ENCODE results near the gene AHDC1. TPM values are rescaled to one million over a fixed set of nuclear protein-coding genes. Genes with fewer than 3 reads are reported as not detected.
"Not testable (repeated sequence)": the region's sequence is repeated elsewhere in the genome, so short reads cannot be mapped to it uniquely, and the experiment has no call there.

Gene AHDC1
- polyA plus RNA-seq, 1 donor from 2014 or later: 5.3 TPM

DNA sequence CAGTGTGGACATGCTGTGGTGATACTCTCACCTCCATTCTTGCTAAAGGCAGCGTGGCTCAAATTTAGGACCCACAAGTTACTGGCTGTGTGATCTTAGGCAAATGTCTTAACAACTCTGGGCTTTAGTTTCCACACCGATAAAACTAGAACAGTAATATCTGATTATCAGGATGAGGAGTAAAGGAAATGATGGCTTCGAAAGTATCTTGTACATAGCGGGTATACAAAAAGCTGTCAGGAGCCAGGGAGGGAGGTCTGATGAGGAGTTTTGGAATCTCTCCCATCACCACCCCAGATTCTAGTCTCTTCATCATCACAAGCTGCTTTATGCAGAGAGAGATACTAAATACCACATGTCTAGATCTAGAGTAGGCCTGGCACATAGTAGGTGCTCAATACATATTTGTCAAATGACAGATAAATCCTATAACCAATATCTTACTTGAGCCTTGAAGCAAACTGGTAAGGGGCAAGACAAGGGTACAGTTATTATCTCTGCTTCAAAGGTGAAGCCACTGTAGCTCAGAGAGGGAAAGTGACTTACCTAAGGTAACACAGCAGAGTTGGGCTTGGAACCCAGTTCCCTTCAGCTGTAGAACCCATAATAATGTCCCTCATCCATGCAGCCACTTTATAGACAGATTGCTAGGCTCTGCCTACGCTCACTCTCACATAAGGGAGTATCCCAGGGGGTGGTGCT, 40.6 kb upstream of the AHDC1 start:
- H3F3A ChIP-seq (ENCODE audit: insufficient read depth, low read length, poor library complexity, severe bottlenecking): no peaks in the 10 kb centered on the region
- no peak overlapping the region for H3K9ac ChIP-seq (ENCODE audit: low read length)
- no peak overlapping the region for H2AFZ ChIP-seq (ENCODE audit: low read depth, low read length)
- no peaks in the 10 kb centered on the region for H4K20me1 ChIP-seq (ENCODE audit: insufficient read depth)
- H3K79me2 ChIP-seq (replicated peaks; ENCODE audit: insufficient read depth, low read length): no peaks in the 10 kb centered on the region
- H3K27ac ChIP-seq (ENCODE audit: low read length): no peak overlapping the region
- H3K4me2 ChIP-seq (ENCODE audit: low read length): no peak overlapping the region
- no peaks in the 10 kb centered on the region for H3K9me2 ChIP-seq (ENCODE audit: insufficient read depth, low read length)
- H3K9me3 ChIP-seq (ENCODE audit: low read length): no peaks in the 10 kb centered on the region
- H3K36me3 ChIP-seq (ENCODE audit: insufficient read depth, low read length): no peaks in the 10 kb centered on the region
- H3K4me3 ChIP-seq (ENCODE audit: low read length): no peak overlapping the region
- TF ChIP-seq, protein P1, sequence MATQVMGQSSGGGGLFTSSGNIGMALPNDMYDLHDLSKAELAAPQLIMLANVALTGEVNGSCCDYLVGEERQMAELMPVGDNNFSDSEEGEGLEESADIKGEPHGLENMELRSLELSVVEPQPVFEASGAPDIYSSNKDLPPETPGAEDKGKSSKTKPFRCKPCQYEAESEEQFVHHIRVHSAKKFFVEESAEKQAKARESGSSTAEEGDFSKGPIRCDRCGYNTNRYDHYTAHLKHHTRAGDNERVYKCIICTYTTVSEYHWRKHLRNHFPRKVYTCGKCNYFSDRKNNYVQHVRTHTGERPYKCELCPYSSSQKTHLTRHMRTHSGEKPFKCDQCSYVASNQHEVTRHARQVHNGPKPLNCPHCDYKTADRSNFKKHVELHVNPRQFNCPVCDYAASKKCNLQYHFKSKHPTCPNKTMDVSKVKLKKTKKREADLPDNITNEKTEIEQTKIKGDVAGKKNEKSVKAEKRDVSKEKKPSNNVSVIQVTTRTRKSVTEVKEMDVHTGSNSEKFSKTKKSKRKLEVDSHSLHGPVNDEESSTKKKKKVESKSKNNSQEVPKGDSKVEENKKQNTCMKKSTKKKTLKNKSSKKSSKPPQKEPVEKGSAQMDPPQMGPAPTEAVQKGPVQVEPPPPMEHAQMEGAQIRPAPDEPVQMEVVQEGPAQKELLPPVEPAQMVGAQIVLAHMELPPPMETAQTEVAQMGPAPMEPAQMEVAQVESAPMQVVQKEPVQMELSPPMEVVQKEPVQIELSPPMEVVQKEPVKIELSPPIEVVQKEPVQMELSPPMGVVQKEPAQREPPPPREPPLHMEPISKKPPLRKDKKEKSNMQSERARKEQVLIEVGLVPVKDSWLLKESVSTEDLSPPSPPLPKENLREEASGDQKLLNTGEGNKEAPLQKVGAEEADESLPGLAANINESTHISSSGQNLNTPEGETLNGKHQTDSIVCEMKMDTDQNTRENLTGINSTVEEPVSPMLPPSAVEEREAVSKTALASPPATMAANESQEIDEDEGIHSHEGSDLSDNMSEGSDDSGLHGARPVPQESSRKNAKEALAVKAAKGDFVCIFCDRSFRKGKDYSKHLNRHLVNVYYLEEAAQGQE (IDR thresholded peaks at IDR 0.05; ENCODE audit: borderline replicate concordance): no peak
- TF ChIP-seq RAD21 (conservative IDR thresholded peaks at IDR 0.05) (no peak), TAF1 (IDR thresholded peaks at IDR 0.05; ENCODE audit: low read depth) (no peak), EP300 (conservative IDR thresholded peaks at IDR 0.05; ENCODE audit: poor library complexity, severe bottlenecking) (no peak), POLR2AphosphoS5 (IDR thresholded peaks at IDR 0.05) (no peak), EZH2 (IDR thresholded peaks at IDR 0.05; ENCODE audit: borderline replicate concordance, insufficient read depth, low read length, poor library complexity, severe bottlenecking) (no peak), SMC3 (conservative IDR thresholded peaks at IDR 0.05; ENCODE audit: poor library complexity) (no peak), MXI1 (conservative IDR thresholded peaks at IDR 0.05; ENCODE audit: poor library complexity, severe bottlenecking) (no peak)
- TF ChIP-seq, protein P2, sequence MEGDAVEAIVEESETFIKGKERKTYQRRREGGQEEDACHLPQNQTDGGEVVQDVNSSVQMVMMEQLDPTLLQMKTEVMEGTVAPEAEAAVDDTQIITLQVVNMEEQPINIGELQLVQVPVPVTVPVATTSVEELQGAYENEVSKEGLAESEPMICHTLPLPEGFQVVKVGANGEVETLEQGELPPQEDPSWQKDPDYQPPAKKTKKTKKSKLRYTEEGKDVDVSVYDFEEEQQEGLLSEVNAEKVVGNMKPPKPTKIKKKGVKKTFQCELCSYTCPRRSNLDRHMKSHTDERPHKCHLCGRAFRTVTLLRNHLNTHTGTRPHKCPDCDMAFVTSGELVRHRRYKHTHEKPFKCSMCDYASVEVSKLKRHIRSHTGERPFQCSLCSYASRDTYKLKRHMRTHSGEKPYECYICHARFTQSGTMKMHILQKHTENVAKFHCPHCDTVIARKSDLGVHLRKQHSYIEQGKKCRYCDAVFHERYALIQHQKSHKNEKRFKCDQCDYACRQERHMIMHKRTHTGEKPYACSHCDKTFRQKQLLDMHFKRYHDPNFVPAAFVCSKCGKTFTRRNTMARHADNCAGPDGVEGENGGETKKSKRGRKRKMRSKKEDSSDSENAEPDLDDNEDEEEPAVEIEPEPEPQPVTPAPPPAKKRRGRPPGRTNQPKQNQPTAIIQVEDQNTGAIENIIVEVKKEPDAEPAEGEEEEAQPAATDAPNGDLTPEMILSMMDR (IDR thresholded peaks at IDR 0.05; ENCODE audit: poor library complexity, severe bottlenecking): no peak
- no peaks in the 10 kb centered on the region for H3K27me3 ChIP-seq (ENCODE audit: insufficient read depth, low read depth, low read length)

DNA sequence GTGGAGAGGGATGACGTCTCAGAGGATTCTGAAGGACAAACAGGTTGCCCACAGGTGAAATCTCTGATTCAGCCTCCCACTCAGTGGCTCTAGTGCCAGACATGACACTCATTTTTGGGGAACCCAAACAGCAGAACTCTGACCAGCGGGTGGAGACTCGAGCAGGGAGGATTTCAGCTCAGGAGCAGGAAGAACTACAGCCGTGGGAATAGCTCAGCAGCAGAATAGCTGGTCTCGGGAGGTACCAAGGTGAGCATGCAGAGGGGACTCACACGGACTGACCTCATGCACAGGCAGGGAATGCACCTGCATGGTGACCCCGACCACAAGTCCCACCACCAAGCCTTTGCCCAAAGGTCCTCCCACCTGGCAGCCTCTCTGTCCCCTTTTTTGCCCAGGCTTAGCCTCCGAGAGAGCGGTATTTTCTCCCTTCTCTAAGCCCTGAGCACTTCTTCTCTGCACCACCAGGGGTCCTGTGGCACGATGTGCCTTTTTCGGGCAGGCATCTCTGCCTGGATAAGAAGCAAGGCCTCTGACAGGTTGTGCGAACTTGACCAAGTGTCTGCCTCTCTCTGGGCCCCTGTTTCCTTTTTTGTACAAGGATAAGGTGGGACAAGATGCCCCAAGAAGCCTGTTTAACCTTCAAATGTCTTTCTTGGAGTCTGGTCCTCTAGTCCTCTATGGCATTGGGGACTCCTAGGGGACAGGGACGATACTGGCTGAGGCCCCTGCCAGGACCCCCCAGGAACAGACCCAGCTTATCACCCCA, 39.8 kb upstream of the AHDC1 start:
- Histone ChIP-seq H3K4me2 (ENCODE audit: low read length) (no peak overlapping the region), H3K9ac (ENCODE audit: low read length) (no peak overlapping the region), H2AFZ (ENCODE audit: low read depth, low read length) (no peak overlapping the region), H3K27ac (ENCODE audit: low read length) (no peak overlapping the region), H3K9me3 (ENCODE audit: low read length) (no peaks in the 10 kb centered on the region), H3K27me3 (ENCODE audit: insufficient read depth, low read depth, low read length) (no peaks in the 10 kb centered on the region), H3K9me2 (ENCODE audit: insufficient read depth, low read length) (no peaks in the 10 kb centered on the region), H3K79me2 (replicated peaks; ENCODE audit: insufficient read depth, low read length) (no peaks in the 10 kb centered on the region), H3K36me3 (ENCODE audit: insufficient read depth, low read length) (no peaks in the 10 kb centered on the region), H3F3A (ENCODE audit: insufficient read depth, low read length, poor library complexity, severe bottlenecking) (no peaks in the 10 kb centered on the region), H4K20me1 (ENCODE audit: insufficient read depth) (no peaks in the 10 kb centered on the region), H3K4me3 (ENCODE audit: low read length) (no peak overlapping the region)
- TF ChIP-seq SMC3 (conservative IDR thresholded peaks at IDR 0.05; ENCODE audit: poor library complexity): no peak
- no peak for TF ChIP-seq EP300 (conservative IDR thresholded peaks at IDR 0.05; ENCODE audit: poor library complexity, severe bottlenecking)
- TF ChIP-seq, protein P2 (IDR thresholded peaks at IDR 0.05; ENCODE audit: poor library complexity, severe bottlenecking): peak; percentile 23

DNA sequence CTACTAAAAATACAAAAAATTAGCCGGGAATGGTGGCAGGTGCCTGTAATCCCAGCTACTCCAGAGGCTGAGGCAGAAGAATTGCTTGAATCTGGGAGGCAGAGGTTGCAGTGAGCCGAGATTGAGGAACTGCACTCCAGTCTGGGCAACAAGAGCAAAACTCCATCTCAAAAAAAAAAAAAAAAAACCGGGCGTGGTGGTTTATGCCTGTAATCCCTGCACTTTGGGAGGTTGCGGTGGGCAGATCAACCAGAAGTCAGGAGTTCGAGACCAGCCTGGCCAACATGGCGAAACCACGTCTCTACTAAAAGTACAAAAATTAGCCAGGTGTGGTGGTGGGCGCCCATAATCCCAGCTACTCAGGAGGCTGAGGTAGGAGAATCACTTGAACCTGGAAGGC, 36.6 kb upstream of the AHDC1 start:
- not testable (repeated sequence) for H2AFZ ChIP-seq (ENCODE audit: low read depth, low read length); H3K4me3 ChIP-seq (ENCODE audit: low read length); H3K4me2 ChIP-seq (ENCODE audit: low read length); H3K9ac ChIP-seq (ENCODE audit: low read length); H3K9me2 ChIP-seq (ENCODE audit: insufficient read depth, low read length); H3K27me3 ChIP-seq (ENCODE audit: insufficient read depth, low read depth, low read length); H3K36me3 ChIP-seq (ENCODE audit: insufficient read depth, low read length); H4K20me1 ChIP-seq (ENCODE audit: insufficient read depth); H3K79me2 ChIP-seq (replicated peaks; ENCODE audit: insufficient read depth, low read length); H3K27ac ChIP-seq (ENCODE audit: low read length); H3F3A ChIP-seq (ENCODE audit: insufficient read depth, low read length, poor library complexity, severe bottlenecking); H3K9me3 ChIP-seq (ENCODE audit: low read length)

All from neural cell (in vitro differentiated cells).